H1 (cell line): ENCODE measurements around the gene ARHGAP5. TPM values are rescaled to one million over a fixed set of nuclear protein-coding genes. Genes with fewer than 3 reads are reported as not detected.

Source experiments
- CTCF ChIA-PET: fragments of 300-600 bp; sonication (Branson Sonifier 250); formaldehyde crosslinking; loops from one replicate; lab custom pipeline; 2021; ENCODE audit not compliant: partially characterized antibody; lab: Charles Lee
- POLR2A ChIA-PET: fragments of 300-600 bp; sonication (Branson Sonifier 250); formaldehyde crosslinking; loops from one replicate; lab custom pipeline; 2021; ENCODE audit warnings: inconsistent platforms; ENCODE audit not compliant: partially characterized antibody; lab: Charles Lee
- DNase-seq, 2 experiments: peaks; one replicate each; pipeline versions ENCODE4 v3.0.0 to v3.0.0-alpha.2; 2010 to 2022; ENCODE audit warnings: low spot score in 2 of 2, low read depth in 1 of 2, mixed read lengths in 1 of 2
- FAIRE-seq: peaks from 2 replicates; lab custom pipeline; 2011; peaks lifted over from hg19 to GRCh38; lab: Jason Lieb, UNC
- H2AFZ ChIP-seq: 2 replicates; pipeline ENCODE4 v1.8.1; 2012; ENCODE audit warnings: low read length, inconsistent platforms
- H2AK5ac ChIP-seq: 2 replicates; pipeline ENCODE4 v1.6.1; 2013; ENCODE audit warnings: low read depth, low read length
- H2BK120ac ChIP-seq: replicated peaks from 2 replicates; pipeline ENCODE3; 2013; ENCODE audit warnings: low read depth, low read length, inconsistent platforms
- H2BK12ac ChIP-seq: 2 replicates; pipeline ENCODE4 v1.6.1; 2013; ENCODE audit warnings: low read depth, low read length
- H2BK15ac ChIP-seq: 2 replicates; pipeline ENCODE4 v1.6.1; 2013; ENCODE audit warnings: low read length
- H2BK20ac ChIP-seq: 2 replicates; pipeline ENCODE4 v1.6.1; 2013; ENCODE audit warnings: low read length
- H2BK5ac ChIP-seq: 2 replicates; pipeline ENCODE4 v1.6.1; 2013; ENCODE audit warnings: low read depth, low read length
- H3K14ac ChIP-seq: 2 replicates; pipeline ENCODE4 v1.6.1; 2013; ENCODE audit warnings: inconsistent platforms; ENCODE audit not compliant: insufficient read length
- H3K18ac ChIP-seq: 2 replicates; pipeline ENCODE4 v1.6.1; 2013; ENCODE audit warnings: low read length; ENCODE audit errors: extremely low read depth
- H3K23ac ChIP-seq: 2 replicates; pipeline ENCODE4 v1.6.1; 2013; ENCODE audit warnings: inconsistent platforms; ENCODE audit not compliant: insufficient read length
- H3K23me2 ChIP-seq: 2 replicates; pipeline ENCODE4 v1.6.1; 2013; ENCODE audit warnings: low read depth, low read length
- H3K27ac ChIP-seq: 2 replicates; pipeline ENCODE4 v1.6.1; 2011; ENCODE audit warnings: low read depth, low read length, inconsistent platforms
- H3K27me3 ChIP-seq, 4 experiments: replicated peaks in 1 of 4; 1 replicate in 1 of 4; 2 replicates in 3 of 4; pipeline versions ENCODE4 v1.6.1 to v1.8.1; 2011 to 2013; ENCODE audit warnings: low read length in 3 of 4, mild to moderate bottlenecking in 3 of 4, inconsistent platforms in 2 of 4, mixed read lengths in 2 of 4, moderate library complexity in 1 of 4; ENCODE audit not compliant: control insufficient read depth in 3 of 4, insufficient read depth in 3 of 4; ENCODE audit errors: extremely low read depth in 1 of 4
- H3K36me3 ChIP-seq, 4 experiments: 2 replicates each; pipeline versions ENCODE4 v1.6.1 to v1.8.1; 2011 to 2013; ENCODE audit warnings: mild to moderate bottlenecking in 4 of 4, low read length in 3 of 4, moderate library complexity in 2 of 4, control low read depth in 1 of 4, inconsistent platforms in 1 of 4; ENCODE audit not compliant: insufficient read depth in 4 of 4, control insufficient read depth in 2 of 4
- H3K4ac ChIP-seq: replicated peaks from 2 replicates; pipeline ENCODE3; 2013; ENCODE audit warnings: low read length, low read depth, mixed read lengths, inconsistent platforms; ENCODE audit not compliant: insufficient read length
- H3K4me1 ChIP-seq, 4 experiments: replicated peaks in 1 of 4; 1 replicate in 1 of 4; 2 replicates in 3 of 4; pipeline versions ENCODE4 v1.6.1 to v1.8.1; 2011 to 2013; ENCODE audit warnings: low read length in 3 of 4, inconsistent platforms in 2 of 4, mixed read lengths in 1 of 4; ENCODE audit not compliant: insufficient read depth in 4 of 4, control insufficient read depth in 3 of 4
- H3K4me2 ChIP-seq, 2 experiments: 2 replicates each; pipeline versions ENCODE4 v1.6.1 to v1.8.1; 2011 to 2013; ENCODE audit warnings: low read depth in 2 of 2, low read length in 2 of 2, control low read depth in 1 of 2, inconsistent platforms in 1 of 2, mild to moderate bottlenecking in 1 of 2; ENCODE audit not compliant: insufficient read depth in 1 of 2
- H3K4me3 ChIP-seq, 4 experiments: fragments of 200-600, 300-600 bp in 1 of 4; sonication (generic), shearing (Covaris generic), sonication (Bioruptor Twin) in 1 of 4; 2 replicates each; pipeline versions ENCODE4 v1.5.1 to v1.8.1; 2011 to 2016; ENCODE audit warnings: low read length in 4 of 4, low read depth in 3 of 4, control low read depth in 2 of 4, inconsistent platforms in 2 of 4, mild to moderate bottlenecking in 2 of 4, mixed read lengths in 1 of 4, moderate library complexity in 1 of 4; ENCODE audit not compliant: insufficient read depth in 2 of 4; ENCODE audit errors: extremely low read depth in 1 of 4
- H3K56ac ChIP-seq: replicated peaks from 2 replicates; pipeline ENCODE3; 2013; ENCODE audit warnings: low read depth, mild to moderate bottlenecking, mixed read lengths, low read length, inconsistent platforms; ENCODE audit not compliant: insufficient read length
- H3K79me1 ChIP-seq: 2 replicates; pipeline ENCODE4 v1.6.1; 2013; ENCODE audit warnings: low read depth, low read length, control low read depth
- H3K79me2 ChIP-seq, 2 experiments: 2 replicates each; pipeline versions ENCODE4 v1.6.1 to v1.8.1; 2012 to 2013; ENCODE audit warnings: low read length in 2 of 2, mild to moderate bottlenecking in 2 of 2, inconsistent platforms in 1 of 2; ENCODE audit not compliant: insufficient read depth in 2 of 2, control insufficient read depth in 1 of 2
- H3K9ac ChIP-seq, 4 experiments: replicated peaks in 1 of 4; 1 replicate in 1 of 4; 2 replicates in 3 of 4; pipeline versions ENCODE4 v1.6.1 to v1.8.1; 2011 to 2013; ENCODE audit warnings: low read depth in 3 of 4, low read length in 3 of 4, control low read depth in 2 of 4, mild to moderate bottlenecking in 2 of 4, moderate library complexity in 2 of 4, inconsistent platforms in 1 of 4; ENCODE audit errors: extremely low read depth in 1 of 4
- H3K9me3 ChIP-seq, 2 experiments: 2 replicates each; pipeline versions ENCODE4 v1.6.1 to v1.8.1; 2012 to 2013; ENCODE audit warnings: mild to moderate bottlenecking in 2 of 2, moderate library complexity in 2 of 2, control low read depth in 1 of 2, inconsistent platforms in 1 of 2, low read depth in 1 of 2, low read length in 1 of 2, mixed read lengths in 1 of 2; ENCODE audit not compliant: insufficient read depth in 2 of 2
- H4K20me1 ChIP-seq, 2 experiments: replicated peaks in 1 of 2; 2 replicates each; pipeline versions ENCODE3 to v1.8.1; 2011 to 2013; ENCODE audit warnings: inconsistent platforms in 2 of 2, low read length in 2 of 2, mild to moderate bottlenecking in 1 of 2; ENCODE audit not compliant: insufficient read depth in 2 of 2, control insufficient read depth in 1 of 2
- H4K5ac ChIP-seq: 2 replicates; pipeline ENCODE4 v1.6.1; 2013; ENCODE audit warnings: low read length, low read depth, mixed read lengths, inconsistent platforms; ENCODE audit not compliant: insufficient read length
- H4K8ac ChIP-seq: 2 replicates; pipeline ENCODE4 v1.8.0; 2013; ENCODE audit warnings: mild to moderate bottlenecking, moderate library complexity, low read length, inconsistent platforms; ENCODE audit not compliant: insufficient read depth; ENCODE audit errors: extremely low read depth
- H4K91ac ChIP-seq: replicated peaks from 2 replicates; pipeline ENCODE3; 2013; ENCODE audit warnings: low read length, mixed read lengths, inconsistent platforms; ENCODE audit not compliant: insufficient read length
- ASH2L ChIP-seq: fragments of 200-600, 300-600 bp; sonication (generic); IDR thresholded peaks from one replicate; pipeline ENCODE4 v1.7.1; 2017; ENCODE audit warnings: low read length
- EP300 ChIP-seq, 2 experiments: IDR thresholded peaks; 1 replicate in 1 of 2; 2 replicates in 1 of 2; pipeline ENCODE4 v1.6.1; 2011 to 2012; ENCODE audit warnings: low read depth in 2 of 2, low read length in 2 of 2, mild to moderate bottlenecking in 2 of 2, borderline replicate concordance in 1 of 2, inconsistent platforms in 1 of 2, moderate library complexity in 1 of 2
- NANOG ChIP-seq: IDR thresholded peaks from 2 replicates; pipeline ENCODE4 v1.6.1; 2011; ENCODE audit warnings: low read length, low read depth, mild to moderate bottlenecking, inconsistent platforms; ENCODE audit not compliant: insufficient read depth, poor library complexity, severe bottlenecking
- NRF1 ChIP-seq: IDR thresholded peaks from 2 replicates; pipeline ENCODE4 v1.6.1; 2011; ENCODE audit warnings: mild to moderate bottlenecking, low read depth, low read length, improper control_type of control experiment
- POU5F1 ChIP-seq: IDR thresholded peaks from 2 replicates; pipeline ENCODE4 v1.6.1; 2011; ENCODE audit warnings: low read depth, mild to moderate bottlenecking, low read length, moderate library complexity
- SAP30 ChIP-seq: fragments of 300-600 bp; sonication (generic); IDR thresholded peaks from 2 replicates; pipeline ENCODE4 v1.7.1; 2012; ENCODE audit warnings: low read length, moderate library complexity, mild to moderate bottlenecking, inconsistent platforms; ENCODE audit not compliant: insufficient read depth, insufficient replicate concordance
- SIN3A ChIP-seq, 2 experiments: IDR thresholded peaks in 1 of 2; conservative IDR thresholded peaks in 1 of 2; 2 replicates each; pipeline ENCODE4 v1.6.1; 2011 to 2012; ENCODE audit warnings: low read length in 2 of 2, improper control_type of control experiment in 1 of 2, low read depth in 1 of 2, mild to moderate bottlenecking in 1 of 2
- SIX5 ChIP-seq: IDR thresholded peaks from 2 replicates; pipeline ENCODE4 v1.6.1; 2011; ENCODE audit warnings: mild to moderate bottlenecking, low read depth, low read length
- SP4 ChIP-seq: IDR thresholded peaks from 2 replicates; pipeline ENCODE4 v1.6.1; 2012; ENCODE audit warnings: low read length, inconsistent platforms
- TAF1 ChIP-seq: IDR thresholded peaks from 2 replicates; pipeline ENCODE4 v1.6.1; 2011; ENCODE audit warnings: mild to moderate bottlenecking, low read depth, low read length
- TCF12 ChIP-seq: IDR thresholded peaks from 2 replicates; pipeline ENCODE4 v1.6.1; 2011; ENCODE audit warnings: low read depth, mild to moderate bottlenecking, low read length
- WGBS, 2 experiments: shearing (Covaris generic) in 1 of 2; methylation state at CpG; one replicate each; pipeline versions ENCODE4 v1.1.6 to v1.1.7; 2013 to 2015; ENCODE audit warnings: low lambda C conversion rate in 2 of 2, mixed read lengths in 2 of 2, inconsistent platforms in 1 of 2, low coverage in 1 of 2, missing lambda C conversion rate in 1 of 2; ENCODE audit not compliant: insufficient replicate concordance in 2 of 2, insufficient coverage in 1 of 2, insufficient read length in 1 of 2; ENCODE audit errors: extremely low coverage in 1 of 2, missing lambda C conversion rate in 1 of 2; 5-methylcytosine and 5-hydroxymethylcytosine counted together
- polyA plus RNA-seq, 7 experiments: library from polyadenylated mRNA; depleted of rRNA in 3 of 7; stranded (reverse) in 5 of 7; unstranded in 2 of 7; fragments of >200 nt in 5 of 7; fragments of 200-250 nt in 2 of 7; gene quantifications; 1 replicate in 5 of 7; 2 replicates in 1 of 7; 4 replicates in 1 of 7; pipeline versions ENCODE4 v1.2.1 to v1.2.3, GENCODE V29; 2011 to 2013; ENCODE audit warnings: missing spikeins in 2 of 7, mixed read lengths in 2 of 7
- total RNA-seq: library from RNA; stranded (reverse); fragmentation: NEBNext Ultra II Directional; extraction: Animal tissue kit (Norgen Biotek cat#: 25700); gene quantifications from 2 replicates; pipeline ENCODE4 v1.2.1, GENCODE V29; 2021
- TF ChIP-seq, protein P1 (sequence below): IDR thresholded peaks from 2 replicates; pipeline ENCODE4 v1.6.1; 2012; ENCODE audit warnings: inconsistent platforms

ARHGAP5 gene
- total and polyA plus RNA-seq, 2 of the 8 experiments (the other 6 are each of a cell fraction or from before 2014, with no cell fraction given): 7.8 to 77.3 TPM

DNA sequence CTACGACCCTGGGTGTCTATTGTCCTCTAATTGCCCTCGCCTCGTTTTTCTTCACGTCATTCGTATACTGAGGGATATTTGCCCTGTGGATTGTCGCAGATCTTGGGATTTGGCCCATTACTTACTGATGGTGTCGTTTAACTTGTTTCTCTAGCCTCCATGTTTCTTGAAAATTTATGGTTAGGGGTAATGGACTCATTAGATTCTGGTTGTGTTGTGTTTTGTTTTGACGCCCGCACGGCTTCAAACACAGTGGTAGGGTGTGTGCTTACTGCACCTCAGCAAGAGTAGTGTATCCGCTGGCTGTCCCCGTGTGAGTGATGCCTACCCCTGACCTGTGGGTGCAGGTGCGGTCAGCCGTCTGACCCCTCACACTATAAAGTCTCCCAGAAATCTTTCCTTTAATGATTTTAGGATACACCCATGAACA lies 126.8 kb downstream of the ARHGAP5 start:
- ChIA-PET POLR2A (interaction anchor here (1.0 to 2.4 kb wide), 2 partner anchors 127 to 167 kb away, joined by 3 to 17 read pairs; partner anchors contain the start of gene ARHGAP5), CTCF (interaction anchor here (1.3 kb wide), 1 partner anchor 47 kb away, joined by 3 read pairs; no protein-coding TSS in a partner anchor)
- Histone ChIP-seq H3K18ac (no peak overlapping the region), H2BK20ac (no peak overlapping the region), H3K23ac (no peak overlapping the region), H3K9ac (peak overlapping the region in 3 of 4 experiments; percentile 15 to 70 (median 34); a peak in 5 of 7 replicates), H3K4me1 (peaks cover 0 to 4% (median 2%) of the 10 kb centered on the region in 4 experiments; a peak in 3 of 7 replicates), H3K14ac (no peak overlapping the region), H2AFZ (peak overlapping the region; percentile 90), H4K8ac (no peak overlapping the region), H3K4me3 (peak overlapping the region; percentile 48 to 93 (median 90)), H3K36me3 (no peaks in the 10 kb centered on the region), H3K79me1 (no peaks in the 10 kb centered on the region), H4K91ac (no peak overlapping the region), H2AK5ac (no peak overlapping the region), H3K4ac (no peak overlapping the region), H3K9me3 (no peaks in the 10 kb centered on the region), H2BK120ac (no peak overlapping the region), H3K27me3 (no peaks in the 10 kb centered on the region; a peak in 1 of 7 replicates), H3K4me2 (peak overlapping the region; percentile 86 to 99), H4K5ac (no peak overlapping the region), H2BK12ac (no peak overlapping the region), H3K56ac (no peak overlapping the region), H2BK15ac (no peak overlapping the region), H2BK5ac (no peak overlapping the region), H3K79me2 (no peaks in the 10 kb centered on the region), H3K27ac (no peak overlapping the region), H4K20me1 (peaks cover 0 to 2% of the 10 kb centered on the region in 2 experiments), H3K23me2 (peaks cover 18% of the 10 kb centered on the region)
- DNase-seq (no peak), FAIRE-seq (no peak)
- WGBS, 2 experiments: 16% methylated on average over 14 of the region's 14 CpGs; no CpG with 5 or more reads in 1 of the 2 experiments
- TF ChIP-seq TAF1: 0 out of 2 replicates have a peak, but pooled peaks have one; percentile 11
- no peak for TF ChIP-seq NRF1
- TF ChIP-seq ASH2L: peak; percentile 11
- TF ChIP-seq, protein P1, sequence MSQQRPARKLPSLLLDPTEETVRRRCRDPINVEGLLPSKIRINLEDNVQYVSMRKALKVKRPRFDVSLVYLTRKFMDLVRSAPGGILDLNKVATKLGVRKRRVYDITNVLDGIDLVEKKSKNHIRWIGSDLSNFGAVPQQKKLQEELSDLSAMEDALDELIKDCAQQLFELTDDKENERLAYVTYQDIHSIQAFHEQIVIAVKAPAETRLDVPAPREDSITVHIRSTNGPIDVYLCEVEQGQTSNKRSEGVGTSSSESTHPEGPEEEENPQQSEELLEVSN: no peak
- TF ChIP-seq SAP30: no peak
- TF ChIP-seq SIX5: no peak
- TF ChIP-seq SP4: no peak
- TF ChIP-seq POU5F1: no peak
- TF ChIP-seq TCF12: no peak
- no peak for TF ChIP-seq EP300 (IDR thresholded peaks at IDR 0.05; ENCODE audit: borderline replicate concordance in 1 of 2, low read depth in 2 of 2, low read length in 2 of 2)
- TF ChIP-seq SIN3A (conservative IDR thresholded peaks at IDR 0.05 in 1 of 2, IDR thresholded peaks at IDR 0.05 in 1 of 2; ENCODE audit: low read depth in 1 of 2, low read length in 2 of 2): no peak
- TF ChIP-seq NANOG: no peak
